Measurements from ENCODE around the gene PHLDB3.

DNA sequence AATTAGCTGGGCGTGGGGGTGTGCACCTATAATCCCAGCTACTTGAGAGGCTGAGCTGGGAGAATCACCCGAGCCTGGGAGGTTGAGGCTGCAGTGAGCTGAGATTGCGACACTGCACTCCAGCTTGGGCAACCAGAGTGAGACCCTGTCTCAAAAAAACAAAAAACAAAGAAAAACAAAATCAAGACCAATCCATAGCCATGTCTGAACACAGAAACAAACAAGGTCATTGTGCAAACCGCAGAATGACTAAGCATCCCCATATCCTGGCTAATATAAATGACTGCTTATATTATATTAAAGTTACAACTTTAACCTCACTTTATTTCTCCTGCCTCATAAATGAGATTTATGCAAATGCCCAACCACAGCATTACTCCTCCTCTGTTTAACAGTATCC, 36.8 kb downstream of the PHLDB3 start:
- TF ChIP-seq, protein P1, sequence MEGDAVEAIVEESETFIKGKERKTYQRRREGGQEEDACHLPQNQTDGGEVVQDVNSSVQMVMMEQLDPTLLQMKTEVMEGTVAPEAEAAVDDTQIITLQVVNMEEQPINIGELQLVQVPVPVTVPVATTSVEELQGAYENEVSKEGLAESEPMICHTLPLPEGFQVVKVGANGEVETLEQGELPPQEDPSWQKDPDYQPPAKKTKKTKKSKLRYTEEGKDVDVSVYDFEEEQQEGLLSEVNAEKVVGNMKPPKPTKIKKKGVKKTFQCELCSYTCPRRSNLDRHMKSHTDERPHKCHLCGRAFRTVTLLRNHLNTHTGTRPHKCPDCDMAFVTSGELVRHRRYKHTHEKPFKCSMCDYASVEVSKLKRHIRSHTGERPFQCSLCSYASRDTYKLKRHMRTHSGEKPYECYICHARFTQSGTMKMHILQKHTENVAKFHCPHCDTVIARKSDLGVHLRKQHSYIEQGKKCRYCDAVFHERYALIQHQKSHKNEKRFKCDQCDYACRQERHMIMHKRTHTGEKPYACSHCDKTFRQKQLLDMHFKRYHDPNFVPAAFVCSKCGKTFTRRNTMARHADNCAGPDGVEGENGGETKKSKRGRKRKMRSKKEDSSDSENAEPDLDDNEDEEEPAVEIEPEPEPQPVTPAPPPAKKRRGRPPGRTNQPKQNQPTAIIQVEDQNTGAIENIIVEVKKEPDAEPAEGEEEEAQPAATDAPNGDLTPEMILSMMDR (IDR thresholded peaks at IDR 0.05; ENCODE audit: extremely low read depth in 1 of 2, insufficient read depth in 1 of 2, low read depth in 1 of 2, low read length in 2 of 2) = no peak
- TF ChIP-seq GATA2 (IDR thresholded peaks at IDR 0.05; ENCODE audit: insufficient read depth, insufficient read length, low read depth, low read length) (no peak), POLR2A (IDR thresholded peaks at IDR 0.05; ENCODE audit: low read depth, low read length) (no peak)
